C4-2B (cell line): ENCODE measurements around the gene SLC5A5.
"Not testable (repeated sequence)": the region's sequence is repeated elsewhere in the genome, so short reads cannot be mapped to it uniquely, and the experiment has no call there.

Experiments used
- H3K27ac ChIP-seq: fragments of 450-650 bp; 2 replicates; pipeline ENCODE4 v1.5.1; 2017
- CTCF ChIP-seq: fragments of 450-650 bp; conservative IDR thresholded peaks from 2 replicates; pipeline ENCODE4 v1.5.1; 2017; ENCODE audit warnings: mild to moderate bottlenecking
- ZFX ChIP-seq: fragments of 450-650 bp; IDR thresholded peaks from 2 replicates; pipeline ENCODE4 v1.6.1; 2017

The SLC5A5 gene

GRCh38 chr19:17909003-17909732 lies 37.4 kb downstream of the SLC5A5 start:
- H3K27ac ChIP-seq: no peak overlapping the region
- TF ChIP-seq ZFX (no peak), CTCF (no peak)

- no peak overlapping the region for H3K27ac ChIP-seq
- TF ChIP-seq ZFX (no peak), CTCF (no peak)
Measured at GRCh38 chr19:17910791-17911360, 39.1 kb downstream of the SLC5A5 start.

GRCh38 chr19:17915940-17916593 lies 44.3 kb downstream of the SLC5A5 start:
- TF ChIP-seq CTCF (no peak), ZFX (no peak)
- H3K27ac ChIP-seq: no peak overlapping the region

GRCh38 chr19:17918151-17918550 lies 46.4 kb downstream of the SLC5A5 start:
- H3K27ac ChIP-seq: not testable (repeated sequence)

- H3K27ac ChIP-seq: not testable (repeated sequence)
Measured at GRCh38 chr19:17919122-17919521, 47.4 kb downstream of the SLC5A5 start.

GRCh38 chr19:17920527-17920926 lies 48.8 kb downstream of the SLC5A5 start:
- no peak for TF ChIP-seq CTCF
- no peak for TF ChIP-seq ZFX

GRCh38 chr19:17922138-17922537 lies 50.4 kb downstream of the SLC5A5 start:
- TF ChIP-seq CTCF (no peak), ZFX (no peak)

More at GRCh38 chr19:17920527-17920926, 48.8 kb downstream of the SLC5A5 start:
- no peak overlapping the region for H3K27ac ChIP-seq

GRCh38 chr19:17926044-17926443 lies 54.3 kb downstream of the SLC5A5 start:
- TF ChIP-seq ZFX: no peak
- TF ChIP-seq CTCF: no peak
- no peak overlapping the region for H3K27ac ChIP-seq

More at GRCh38 chr19:17922138-17922537, 50.4 kb downstream of the SLC5A5 start:
- H3K27ac ChIP-seq: no peak overlapping the region
